Measurements from ENCODE around the gene MRPS18A.

The MRPS18A gene

GRCh38 chr6:43622541-43622940 is 65.0 kb downstream of the MRPS18A start:
- TF ChIP-seq CTCF (IDR thresholded peaks at IDR 0.05; ENCODE audit: control insufficient read depth, extremely low read depth, insufficient read depth): no peak
- H3K4me3 ChIP-seq (ENCODE audit: low read depth, low read length): no peak overlapping the region
- no peak for DNase-seq (ENCODE audit: low read depth)

- DNase-seq (ENCODE audit: low read depth): no peak
- no peak overlapping the region for H3K4me3 ChIP-seq (ENCODE audit: low read depth, low read length)
- TF ChIP-seq CTCF (IDR thresholded peaks at IDR 0.05; ENCODE audit: control insufficient read depth, extremely low read depth, insufficient read depth): no peak
Measured at GRCh38 chr6:43621836-43622180, 65.8 kb downstream of the MRPS18A start.
